HG02571 (cell line): ENCODE data around the gene CCDC186.

ENCODE experiments used
- ATAC-seq: cut with Tn5 transposase; IDR thresholded peaks from one replicate; pipeline ENCODE4 v1.9.1; 2021; ENCODE audit warnings: mild to moderate bottlenecking, moderate library complexity; ENCODE audit not compliant: unreplicated experiment

The CCDC186 gene

DNA sequence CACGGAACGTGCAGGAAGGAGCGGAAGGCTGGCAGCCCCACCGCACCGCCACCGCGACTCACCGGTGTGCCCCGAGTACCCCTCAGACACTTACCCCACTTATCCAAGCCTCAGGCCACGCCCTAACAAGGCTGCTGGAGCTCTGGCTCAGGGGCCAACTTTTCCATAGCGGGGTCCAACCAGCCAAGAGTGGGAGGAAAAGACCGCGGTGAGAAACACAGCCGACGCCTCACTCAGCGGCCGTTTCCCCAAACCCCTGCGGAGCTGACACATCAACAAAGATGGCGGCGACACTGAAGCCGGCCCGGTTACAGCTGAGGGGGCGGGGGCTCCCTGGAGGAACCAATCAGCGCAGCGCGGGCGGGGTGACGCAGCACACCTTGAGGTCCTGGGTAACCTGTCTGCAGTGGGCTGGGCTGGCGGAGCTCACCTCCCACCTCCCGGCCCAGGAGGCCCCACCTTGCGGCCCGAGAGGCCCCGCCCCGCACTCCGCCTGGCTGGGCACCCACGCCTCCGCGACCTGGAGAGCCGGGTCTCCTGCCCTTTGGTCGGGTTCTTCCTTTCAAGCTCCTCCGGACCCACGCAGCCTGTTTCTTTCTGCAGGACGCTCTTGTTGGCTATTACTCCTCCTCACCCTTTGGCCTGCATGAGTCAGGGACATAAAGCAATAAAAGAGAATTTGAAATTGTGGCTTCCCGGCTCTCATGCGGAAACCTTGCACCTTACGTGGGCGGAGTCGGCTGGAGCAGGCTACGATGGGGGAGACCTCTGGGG lies at the start of gene CCDC186:
TSS of gene CCDC186 (minus strand) at position 283 of the 774 bp plus-strand sequence. CDS start 10,935 bp downstream, outside the sequence.
- ATAC-seq = peak; percentile 99

DNA sequence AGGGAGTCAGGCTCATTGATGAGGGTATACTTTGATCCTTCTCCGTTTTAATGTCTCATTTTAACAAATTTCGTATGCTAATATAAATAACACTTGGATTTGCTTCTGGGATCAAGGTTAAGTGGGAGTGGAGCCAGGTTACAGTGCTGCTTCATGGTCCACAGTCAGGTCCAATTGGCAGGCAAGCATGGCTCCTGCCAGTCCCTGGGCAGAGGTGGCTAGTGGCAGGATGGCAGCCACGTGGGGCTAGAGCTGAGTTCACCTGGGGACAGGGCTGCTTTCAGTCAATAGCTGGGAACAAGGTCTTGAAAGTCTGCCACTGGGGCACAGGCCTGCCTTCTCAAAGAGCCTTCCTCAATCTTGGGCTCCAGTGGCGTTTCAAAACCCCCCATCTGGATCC lies 49.1 kb upstream of the CCDC186 start:
- ATAC-seq = no peak

DNA sequence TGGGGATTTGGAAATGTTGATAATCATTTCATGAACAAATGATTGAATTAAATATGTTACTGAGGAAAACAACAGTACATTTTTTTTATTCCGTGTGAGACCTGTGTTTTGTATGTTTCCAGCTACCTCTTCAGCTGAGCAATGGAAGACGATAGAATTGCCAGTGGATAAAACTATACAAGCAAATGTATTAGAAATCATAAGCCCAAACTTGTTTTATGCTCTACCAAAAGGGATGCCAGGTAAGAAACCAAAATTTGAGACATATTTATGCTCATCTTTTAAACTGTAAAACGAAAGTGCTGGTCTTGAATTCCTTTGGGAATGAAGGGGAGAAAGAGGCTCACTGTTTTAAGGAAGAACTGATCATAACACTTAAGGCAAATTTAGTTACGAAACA lies 47.2 kb upstream of the CCDC186 start:
- ATAC-seq = no peak

DNA sequence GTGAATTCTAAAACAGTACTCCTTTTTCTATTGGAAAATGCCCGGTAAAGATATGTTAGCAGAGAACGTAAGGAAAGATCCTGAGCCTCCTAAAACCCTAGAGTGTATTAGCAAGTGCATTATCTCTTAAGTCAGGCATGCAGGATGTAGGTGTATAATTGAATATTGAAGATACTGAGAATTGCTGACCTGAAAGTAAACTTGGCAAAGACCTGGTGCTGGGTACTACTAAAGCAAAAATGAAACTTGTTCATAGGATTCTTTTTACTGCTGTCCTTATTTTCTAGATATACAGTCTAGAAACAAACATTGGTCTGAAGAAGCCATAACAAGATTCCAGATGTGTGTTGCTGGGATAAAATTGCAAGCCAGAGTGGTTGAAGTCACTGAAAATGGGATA lies 46.3 kb upstream of the CCDC186 start:
- no peak for ATAC-seq

DNA sequence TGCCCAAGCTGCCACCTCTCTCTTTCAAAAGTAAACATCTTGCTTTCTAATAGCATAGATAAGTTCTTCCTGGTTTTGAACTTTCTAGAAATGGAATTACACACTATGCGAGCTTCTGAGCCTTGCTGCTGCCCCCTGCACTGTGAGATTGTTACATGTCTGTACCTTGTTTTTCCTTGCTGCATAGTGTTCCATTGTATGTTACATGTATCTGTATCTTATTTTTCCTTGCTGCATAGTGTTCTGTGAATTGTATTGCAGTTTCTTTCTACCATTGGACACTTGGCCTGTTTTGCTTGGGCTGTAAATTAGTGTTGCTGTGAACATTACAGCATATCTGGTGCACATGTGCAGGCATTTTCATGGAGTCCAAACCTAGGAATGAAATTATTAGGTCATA lies 41.0 kb upstream of the CCDC186 start:
- ATAC-seq = no peak

DNA sequence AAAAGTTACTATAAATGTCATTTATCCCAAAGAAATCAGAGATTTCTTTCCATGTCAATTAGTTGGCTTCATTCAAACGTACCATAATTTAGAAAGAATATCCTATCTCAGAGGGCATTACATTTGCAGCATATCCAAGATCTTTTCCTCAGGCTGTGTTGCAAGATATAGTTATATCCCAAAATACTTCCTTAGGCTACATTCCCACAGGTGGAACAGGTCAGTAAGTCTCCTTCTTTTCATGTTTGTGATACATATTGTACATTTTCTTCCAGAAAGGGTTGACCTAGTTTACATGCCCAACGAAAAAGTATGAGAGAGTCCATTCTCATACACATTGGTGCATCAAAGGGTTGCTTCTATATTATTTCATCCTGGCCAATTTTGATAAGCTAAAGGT lies 38.1 kb upstream of the CCDC186 start:
- ATAC-seq = no peak

DNA sequence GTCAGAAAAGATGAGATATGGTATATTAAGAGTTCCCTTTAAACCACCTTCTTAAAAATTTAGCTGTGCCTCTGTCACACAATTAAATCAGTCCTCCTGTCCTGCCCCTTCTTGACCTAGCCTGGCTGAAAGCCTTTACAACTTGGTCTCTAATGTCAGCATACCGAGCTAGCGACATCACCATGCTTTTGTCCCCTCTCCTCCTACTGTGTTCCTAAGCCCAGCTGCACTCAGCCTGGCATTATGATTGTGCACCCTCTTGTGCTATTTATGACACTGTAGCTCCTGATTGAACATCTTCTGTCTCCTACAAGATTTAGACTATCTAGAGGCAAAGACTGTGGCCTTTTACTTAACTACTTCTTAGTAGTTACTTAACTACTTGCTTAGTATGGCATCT lies 34.3 kb upstream of the CCDC186 start:
- ATAC-seq = no peak

DNA sequence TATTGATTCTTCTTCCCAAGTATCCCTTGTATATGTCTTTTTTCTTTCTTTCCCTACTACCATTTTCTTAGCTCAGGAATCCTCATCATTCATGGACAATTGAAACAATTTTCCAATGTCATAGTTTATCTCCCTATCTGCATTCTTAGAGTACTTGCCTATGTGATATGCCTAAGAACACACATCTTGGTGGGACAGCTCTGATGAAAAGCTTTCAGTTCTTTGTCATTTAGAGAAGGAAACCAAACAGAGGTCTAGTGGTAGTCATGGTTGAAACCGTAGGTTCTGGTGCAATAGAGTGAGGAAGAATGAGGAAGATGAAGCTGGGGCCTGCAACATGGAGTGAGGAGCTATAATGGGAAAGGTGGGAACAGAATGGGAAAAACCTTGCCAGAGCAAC lies 33.3 kb upstream of the CCDC186 start:
- no peak for ATAC-seq

DNA sequence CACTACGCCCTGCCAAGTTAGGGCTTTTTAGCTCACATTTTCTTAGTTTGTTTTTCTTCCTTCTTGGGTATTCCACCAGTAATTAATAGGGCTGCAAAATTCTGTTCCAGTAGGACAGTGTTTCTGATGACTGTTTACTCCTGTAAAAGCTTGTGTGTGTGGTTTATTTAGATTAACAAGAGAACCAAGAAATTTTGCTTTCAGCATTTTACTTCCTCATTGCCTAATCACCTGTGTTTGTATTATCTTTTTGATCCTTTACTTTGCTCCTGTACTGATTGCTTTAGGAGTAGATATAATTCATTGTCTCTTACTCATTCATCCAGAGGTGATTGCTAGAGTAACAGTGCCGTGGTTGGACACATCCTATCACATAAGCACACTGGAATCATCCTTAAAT lies 32.9 kb upstream of the CCDC186 start:
- ATAC-seq = no peak

DNA sequence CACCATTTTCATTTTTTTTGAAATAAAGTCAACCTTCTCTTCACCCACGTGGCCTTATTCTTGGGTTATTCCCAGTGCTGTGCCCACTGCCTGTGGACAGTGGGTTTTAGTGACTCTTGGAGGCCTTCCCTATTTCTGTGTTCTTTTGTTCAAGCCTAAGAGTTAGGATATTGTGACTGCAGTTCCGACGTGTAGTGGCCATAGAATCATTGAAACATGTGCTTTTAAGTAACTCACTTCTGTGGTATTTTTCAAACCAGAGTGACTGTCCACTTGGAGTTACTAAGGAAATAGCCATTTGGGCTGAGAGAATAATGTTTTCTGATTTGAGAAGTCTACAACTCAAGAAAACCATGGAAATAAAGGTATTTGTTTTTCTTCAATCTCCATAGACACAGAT lies 28.8 kb upstream of the CCDC186 start:
- ATAC-seq = no peak

DNA sequence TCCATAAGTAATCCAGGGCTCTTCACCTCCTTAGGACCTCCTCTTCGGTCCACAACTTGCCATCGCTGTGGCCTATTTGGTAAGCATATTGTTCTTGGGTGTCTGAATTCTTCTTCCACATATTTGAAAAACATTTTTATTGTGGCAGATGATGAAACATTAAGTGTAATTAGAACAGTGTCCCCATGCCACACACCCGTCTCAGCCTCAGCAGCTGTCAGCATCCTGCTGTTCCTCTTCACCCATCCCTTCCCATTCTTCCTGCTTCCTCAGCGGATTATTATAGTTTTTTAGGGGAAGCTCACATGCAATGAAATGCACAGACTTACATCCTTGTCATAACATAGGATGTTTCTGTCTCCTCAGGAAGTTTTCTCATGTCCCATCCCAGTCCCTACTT lies 25.2 kb upstream of the CCDC186 start:
- ATAC-seq = no peak

DNA sequence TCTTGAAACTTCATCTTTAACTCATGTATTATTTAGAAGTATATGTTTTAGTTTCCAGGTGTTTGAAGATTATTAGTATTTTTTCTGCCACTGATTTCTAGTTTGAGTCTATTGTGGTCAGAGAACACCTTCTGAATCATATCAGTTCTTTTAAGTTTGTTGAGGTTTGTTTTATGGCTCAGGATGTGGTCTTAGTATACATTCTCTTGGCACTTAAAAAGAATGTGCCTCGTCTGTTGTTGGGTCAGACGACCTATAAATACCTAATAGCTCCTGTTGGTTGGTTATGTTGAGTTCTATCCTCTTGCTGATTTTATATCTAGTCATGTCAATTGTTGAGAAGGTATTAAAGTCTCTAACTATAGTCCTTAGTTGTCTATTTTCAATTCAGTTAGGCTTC lies 21.1 kb upstream of the CCDC186 start:
- ATAC-seq = no peak

DNA sequence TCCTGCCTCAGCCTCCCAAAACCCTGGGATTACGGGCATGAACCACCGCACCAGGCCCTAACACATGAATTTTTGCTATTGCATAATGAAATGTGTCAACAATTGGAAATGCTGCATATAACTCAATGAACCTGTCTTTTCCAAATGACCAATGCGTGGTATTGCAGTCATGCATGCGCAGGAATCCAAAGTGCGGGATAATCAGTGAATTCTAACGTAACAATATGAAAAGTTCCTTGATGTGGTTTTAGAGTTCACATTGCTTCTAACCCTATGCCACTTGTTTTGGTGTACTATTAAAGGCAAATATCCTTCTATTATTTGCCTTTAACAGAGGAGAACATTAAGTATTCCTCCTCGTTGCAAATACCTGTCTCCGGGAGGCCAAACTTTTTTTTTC lies 15.7 kb upstream of the CCDC186 start:
- no peak for ATAC-seq

DNA sequence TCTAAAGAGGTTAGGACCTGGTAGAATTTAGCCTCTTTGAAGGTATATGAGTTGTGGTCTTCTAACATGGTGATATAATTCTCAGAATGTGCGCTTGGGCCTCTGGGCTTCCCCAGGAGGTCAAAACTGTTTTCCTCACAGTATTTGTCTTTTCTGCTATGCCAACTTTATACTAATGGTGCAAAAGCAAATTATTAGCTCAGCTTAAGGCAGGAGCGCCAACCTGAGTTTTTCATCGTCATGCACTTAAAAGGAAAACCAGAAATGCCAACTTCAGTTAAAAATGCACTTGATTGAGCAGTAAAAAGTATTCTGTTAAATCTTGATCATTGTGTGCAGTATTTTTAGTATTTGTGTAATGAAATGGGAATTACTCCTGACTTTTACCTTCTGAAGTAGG lies 14.9 kb upstream of the CCDC186 start:
- no peak for ATAC-seq

DNA sequence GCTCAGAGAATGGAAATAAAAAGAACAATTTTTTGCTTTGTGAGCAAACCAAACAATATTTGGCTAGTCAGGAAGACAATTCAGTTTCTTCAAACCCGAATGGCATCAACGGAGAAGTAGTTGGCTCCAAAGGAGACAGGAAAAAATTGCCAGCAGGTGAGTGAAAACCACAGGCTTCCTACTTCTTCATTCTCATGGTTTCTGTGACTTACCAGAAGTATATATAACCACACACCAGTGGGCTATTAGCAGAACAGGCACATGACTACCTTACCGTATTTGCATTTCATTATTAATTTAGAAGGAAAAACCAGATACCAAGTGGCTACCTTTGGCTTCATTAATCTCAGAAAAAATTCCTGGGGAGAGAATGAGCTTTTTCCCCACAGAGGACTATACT lies 14.0 kb upstream of the CCDC186 start:
- no peak for ATAC-seq

DNA sequence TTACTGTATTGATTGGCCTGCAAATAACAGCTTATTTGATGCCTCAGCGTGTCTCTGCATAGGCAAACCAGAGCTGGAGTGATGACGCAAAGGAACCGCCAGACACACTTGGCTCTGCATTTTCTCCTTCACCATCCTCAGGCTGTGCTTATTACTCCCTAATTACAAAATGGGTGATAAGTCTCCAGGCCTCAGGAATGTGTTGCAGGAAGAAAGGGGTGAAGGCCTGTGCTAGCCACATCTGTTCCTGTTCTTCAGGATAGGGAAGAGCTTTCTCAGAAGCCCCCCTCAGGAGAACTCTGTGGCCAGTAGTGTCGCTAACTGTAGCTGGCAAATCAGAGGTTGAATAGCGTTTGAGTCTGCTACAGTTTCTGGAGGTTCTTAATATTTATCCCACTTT lies 10.3 kb upstream of the CCDC186 start:
- ATAC-seq = no peak

DNA sequence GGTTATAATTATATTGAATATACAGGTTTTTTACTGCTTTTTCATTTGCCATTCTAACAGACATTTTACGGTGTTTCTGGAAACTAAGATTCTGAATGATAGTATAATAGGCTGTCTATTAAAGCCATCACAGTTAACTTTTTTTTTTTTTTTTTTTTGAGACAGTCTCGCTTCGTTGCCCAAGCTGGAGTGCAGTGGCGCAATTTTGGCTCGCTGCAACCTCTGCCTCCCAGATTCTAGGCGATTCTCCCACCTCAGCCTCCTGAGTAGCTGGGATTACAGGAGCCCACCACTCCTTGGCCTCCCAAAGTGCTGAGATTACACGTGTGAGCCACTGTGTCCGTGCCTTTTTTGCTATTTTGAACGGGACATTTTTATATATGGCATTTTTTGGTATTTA lies 9.6 kb upstream of the CCDC186 start:
- ATAC-seq = no peak

DNA sequence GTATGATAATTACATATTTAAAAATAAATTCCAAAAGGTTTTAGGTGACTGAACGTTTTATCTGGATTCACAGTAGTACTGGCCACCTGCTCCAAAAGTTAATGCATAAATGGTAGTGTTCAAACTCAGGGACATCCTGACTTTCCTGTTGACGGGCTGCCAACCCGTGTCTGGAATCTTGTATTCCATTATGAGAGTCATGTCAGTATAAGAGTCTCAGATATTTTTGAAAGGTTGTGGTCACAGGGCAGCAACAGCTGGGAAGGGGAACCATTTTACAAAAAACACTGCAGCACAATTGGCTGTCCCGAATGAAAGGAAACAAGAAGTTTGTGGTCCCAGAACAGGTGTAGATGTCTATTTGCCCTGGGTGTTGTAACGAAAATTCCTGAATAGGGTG lies 8.0 kb upstream of the CCDC186 start:
- no peak for ATAC-seq

DNA sequence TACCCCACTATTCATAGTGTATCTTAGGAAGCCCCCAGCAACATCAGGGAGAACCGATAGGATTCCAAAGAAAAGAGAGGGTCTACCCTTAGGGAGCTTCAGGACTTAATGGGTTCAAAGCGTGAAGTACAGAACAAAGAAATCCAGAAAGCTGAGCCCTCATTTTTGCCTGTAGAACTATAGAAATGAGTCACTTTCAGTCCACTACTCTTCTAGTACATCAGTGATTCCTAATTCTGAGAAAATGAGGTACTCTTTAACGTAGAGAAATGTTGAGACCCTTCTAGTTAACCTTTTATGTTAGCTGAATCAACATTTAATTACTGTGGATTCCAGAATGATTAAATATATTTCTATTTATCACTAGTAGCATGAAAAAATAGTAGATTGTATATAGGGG lies 6.9 kb upstream of the CCDC186 start:
- no peak for ATAC-seq

DNA sequence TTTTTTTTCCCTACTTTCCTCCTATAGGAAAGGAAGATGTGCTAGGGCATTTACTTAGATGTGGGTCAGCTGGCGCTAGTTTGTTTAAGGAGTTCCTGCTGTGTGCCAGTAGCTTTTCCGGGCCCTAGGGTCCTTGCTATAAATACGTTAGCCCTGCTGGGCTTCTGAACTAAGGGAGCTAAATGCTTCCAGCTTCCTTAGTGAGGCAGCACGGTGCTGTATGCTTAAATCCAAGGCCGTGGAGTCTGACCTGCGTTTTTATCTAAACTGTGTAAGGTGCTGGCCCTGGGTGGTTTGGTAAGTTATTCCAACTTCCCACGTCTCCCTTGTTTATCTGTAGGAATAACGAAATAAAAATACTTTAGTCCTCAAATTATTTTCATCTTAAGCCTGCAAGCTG lies 5.7 kb upstream of the CCDC186 start:
- no peak for ATAC-seq

DNA sequence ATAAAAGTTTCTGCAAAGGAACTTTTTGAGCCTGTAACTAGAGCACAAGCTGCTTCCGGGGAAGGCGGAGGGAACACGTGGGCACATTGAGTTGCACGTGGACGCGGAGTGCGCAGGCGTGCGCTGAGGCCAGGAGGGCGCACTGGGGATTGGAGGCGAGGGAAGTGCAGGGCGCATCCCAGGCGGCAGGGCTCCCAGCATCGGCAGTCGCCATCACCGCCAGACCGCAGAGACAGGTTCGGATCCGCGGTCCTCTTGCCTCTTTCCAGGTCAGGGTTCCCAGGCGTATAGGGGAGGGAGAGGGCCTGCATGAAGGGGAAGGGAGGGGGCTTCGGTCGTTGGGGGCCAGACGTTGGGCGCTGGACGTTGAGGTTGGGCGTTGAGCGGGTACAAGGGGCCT lies 5.1 kb upstream of the CCDC186 start, which contains the start of gene TDRD1:
TSS of gene TDRD1 (plus strand) at position 206 of the 400 bp plus-strand sequence. CDS start 8,479 bp downstream, outside the sequence.
- ATAC-seq = no peak

DNA sequence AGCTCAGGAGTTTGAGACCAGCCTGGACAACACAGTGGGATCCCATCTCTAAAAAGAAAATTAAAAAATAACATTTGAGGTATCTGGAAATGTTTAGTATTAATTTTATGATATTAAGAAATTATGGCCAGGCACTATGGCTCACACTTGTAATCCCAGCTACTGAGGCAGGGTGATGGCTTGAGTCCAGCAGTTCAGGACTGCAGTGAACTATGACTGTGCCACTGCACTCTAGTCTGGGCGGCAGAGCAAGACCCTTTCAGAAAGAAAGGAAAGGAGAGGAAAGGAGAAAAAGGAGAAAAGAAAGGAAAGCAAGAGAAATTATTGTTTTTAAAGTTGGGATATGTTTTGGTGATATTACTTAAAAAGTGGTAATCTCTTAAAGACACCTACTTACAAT lies 2.5 kb upstream of the CCDC186 start:
- no peak for ATAC-seq

DNA sequence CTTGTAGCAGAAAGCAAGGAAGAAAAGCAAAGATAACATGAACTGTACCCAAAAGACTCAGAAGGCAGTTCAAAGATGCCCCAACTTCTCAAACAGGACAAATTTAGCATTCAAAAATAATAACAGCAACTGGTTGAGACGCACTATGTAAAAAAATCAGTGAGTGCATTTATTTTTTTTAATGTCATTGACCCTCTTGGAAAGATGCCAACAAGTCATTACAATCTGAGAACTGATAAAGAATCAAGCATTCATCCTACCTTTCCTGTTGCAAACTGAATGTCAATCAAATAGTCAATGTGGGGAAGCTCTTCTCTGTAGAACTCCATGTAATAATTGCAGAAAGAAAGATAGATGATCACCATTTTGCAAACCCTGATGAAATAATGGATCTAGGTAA lies 1.7 kb upstream of the CCDC186 start:
- no peak for ATAC-seq
